ENCODE results near the gene RBM14. TPM values are rescaled to one million over a fixed set of nuclear protein-coding genes. Genes with fewer than 3 reads are reported as not detected.

The RBM14 gene
- total RNA-seq, 2 experiments from 2014 or later, result 239 to 250 TPM

DNA sequence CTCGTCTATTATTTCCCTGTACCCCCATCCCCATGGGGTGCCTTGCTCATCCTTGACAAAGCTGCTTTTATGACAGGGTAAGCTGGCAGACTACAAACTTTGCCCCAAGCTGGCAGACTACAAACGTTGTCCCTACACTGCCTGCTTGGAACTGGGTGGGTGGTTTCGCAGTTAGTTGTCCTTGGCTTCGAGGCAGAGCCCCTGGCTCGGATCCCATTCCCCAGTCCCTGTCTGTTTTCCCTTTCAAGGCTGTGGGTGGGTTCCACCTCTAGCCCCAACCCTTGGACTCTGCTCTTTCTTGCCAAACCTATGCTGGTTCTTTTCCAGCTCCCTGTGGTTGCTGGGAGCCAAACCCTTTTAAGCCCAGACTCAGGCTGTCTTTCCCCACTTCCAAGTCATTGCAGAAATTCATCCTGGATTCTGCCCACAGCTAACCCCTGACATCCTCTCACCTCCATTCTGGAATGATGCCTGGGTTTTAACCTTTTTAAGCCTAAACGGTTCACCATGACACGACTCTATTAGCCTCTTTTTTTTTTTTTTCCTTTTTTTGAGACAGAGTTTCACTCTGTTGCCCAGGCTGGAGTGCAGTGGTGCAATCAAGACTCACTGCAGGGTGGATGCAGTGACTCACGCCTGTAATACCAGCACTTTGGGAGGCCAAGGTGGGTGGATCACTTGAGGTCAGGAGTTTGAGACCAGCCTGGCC, 9.2 kb upstream of the RBM14 start:
- Histone ChIP-seq H3K4me1 (ENCODE audit: insufficient read depth, low read length) (no peaks in the 10 kb centered on the region), H3K36me3 (ENCODE audit: insufficient read depth, low read length) (peaks cover 29% of the 10 kb centered on the region), H3K27ac (ENCODE audit: low read depth in 1 of 2, low read length in 2 of 2) (no peak overlapping the region), H3K9me3 (ENCODE audit: control insufficient read depth in 1 of 2, insufficient read depth in 1 of 2, low read length in 2 of 2) (no peaks in the 10 kb centered on the region), H3K4me3 (ENCODE audit: low read length) (no peak overlapping the region), H3K27me3 (ENCODE audit: control insufficient read depth in 1 of 2, insufficient read depth in 2 of 2, low read length in 2 of 2) (no peaks in the 10 kb centered on the region)
- POLR2A ChIA-PET, result interaction anchor here (0.6 to 1.2 kb wide), 2 partner anchors 9 to 70 kb away, joined by 3 read pairs; partner anchors contain the start of gene RBM14
- ATAC-seq (ENCODE audit: poor library complexity) (no peak), DNase-seq (no peak)
- Mint-ChIP-seq H3K9me3 (no peaks in the 10 kb centered on the region), H3K4me1 (ENCODE audit: low read depth) (peaks cover 13% of the 10 kb centered on the region), H3K27ac (no peak overlapping the region), H3K27me3 (no peaks in the 10 kb centered on the region), H3K4me3 (no peak overlapping the region), H3K36me3 (ENCODE audit: low read depth) (peaks cover 7% of the 10 kb centered on the region)
- CTCF ChIA-PET, result interaction anchor here (1.8 kb wide), 1 partner anchor 11 kb away, joined by 4 read pairs; no protein-coding TSS in a partner anchor
- TF ChIP-seq, protein P1, sequence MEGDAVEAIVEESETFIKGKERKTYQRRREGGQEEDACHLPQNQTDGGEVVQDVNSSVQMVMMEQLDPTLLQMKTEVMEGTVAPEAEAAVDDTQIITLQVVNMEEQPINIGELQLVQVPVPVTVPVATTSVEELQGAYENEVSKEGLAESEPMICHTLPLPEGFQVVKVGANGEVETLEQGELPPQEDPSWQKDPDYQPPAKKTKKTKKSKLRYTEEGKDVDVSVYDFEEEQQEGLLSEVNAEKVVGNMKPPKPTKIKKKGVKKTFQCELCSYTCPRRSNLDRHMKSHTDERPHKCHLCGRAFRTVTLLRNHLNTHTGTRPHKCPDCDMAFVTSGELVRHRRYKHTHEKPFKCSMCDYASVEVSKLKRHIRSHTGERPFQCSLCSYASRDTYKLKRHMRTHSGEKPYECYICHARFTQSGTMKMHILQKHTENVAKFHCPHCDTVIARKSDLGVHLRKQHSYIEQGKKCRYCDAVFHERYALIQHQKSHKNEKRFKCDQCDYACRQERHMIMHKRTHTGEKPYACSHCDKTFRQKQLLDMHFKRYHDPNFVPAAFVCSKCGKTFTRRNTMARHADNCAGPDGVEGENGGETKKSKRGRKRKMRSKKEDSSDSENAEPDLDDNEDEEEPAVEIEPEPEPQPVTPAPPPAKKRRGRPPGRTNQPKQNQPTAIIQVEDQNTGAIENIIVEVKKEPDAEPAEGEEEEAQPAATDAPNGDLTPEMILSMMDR (IDR thresholded peaks at IDR 0.05), result no peak
- intact Hi-C loops (cut with DNase I, micrococcal nuclease), result no loop called here

DNA sequence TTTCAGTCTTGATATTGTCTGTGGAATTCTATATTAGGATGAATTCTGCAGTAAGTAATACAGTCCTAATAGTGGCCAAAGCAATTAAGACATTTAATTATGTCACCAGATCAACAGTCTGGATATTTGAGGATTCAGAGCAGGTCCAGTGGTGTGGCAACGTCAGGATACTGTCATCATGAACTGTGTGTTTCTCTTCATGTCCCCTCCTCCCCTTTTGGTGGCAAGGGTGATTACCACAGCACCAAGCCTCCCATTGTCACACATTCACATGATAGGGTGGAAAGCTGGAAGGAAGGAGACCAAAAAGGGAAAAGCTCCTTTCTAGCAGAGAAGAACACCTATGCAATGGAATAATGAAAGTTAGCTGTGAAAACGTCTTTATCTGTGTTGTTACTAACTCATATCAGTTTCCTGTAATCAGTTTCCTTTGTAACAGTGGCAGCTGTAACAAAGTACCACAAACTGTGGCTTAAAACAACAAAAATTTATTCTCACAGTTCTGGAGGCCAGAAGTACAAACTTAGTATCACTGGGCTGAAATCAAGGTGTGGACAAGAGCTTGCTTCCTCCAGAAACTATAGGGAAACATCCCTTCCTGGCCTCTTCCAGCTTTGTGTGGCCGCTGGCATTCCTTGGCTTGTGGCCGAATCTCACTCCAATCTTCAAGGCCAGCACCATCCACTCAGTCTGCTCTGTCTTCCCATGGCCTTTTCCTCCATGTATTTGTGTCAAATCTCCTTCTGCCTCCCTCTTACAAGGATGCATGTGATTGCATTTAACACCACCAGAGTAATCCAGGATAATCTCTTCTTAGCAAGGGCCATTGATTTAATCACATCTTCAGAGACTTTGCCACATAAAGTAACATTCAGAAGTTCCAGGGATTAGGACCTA, 6.5 kb upstream of the RBM14 start:
- ATAC-seq (ENCODE audit: poor library complexity), result no peak
- H3K27me3 Mint-ChIP-seq, result no peaks in the 10 kb centered on the region
- no peaks in the 10 kb centered on the region for H3K4me1 ChIP-seq (ENCODE audit: insufficient read depth, low read length)
- no peaks in the 10 kb centered on the region for H3K27me3 ChIP-seq (ENCODE audit: control insufficient read depth in 1 of 2, insufficient read depth in 2 of 2, low read length in 2 of 2)
- intact Hi-C loops (cut with DNase I, micrococcal nuclease), result no loop called here
- H3K36me3 Mint-ChIP-seq (ENCODE audit: low read depth), result peaks cover 2% of the 10 kb centered on the region
- no peak overlapping the region for H3K4me3 Mint-ChIP-seq
- ChIA-PET POLR2A (interaction anchor here (0.9 to 1.3 kb wide), 4 partner anchors 9 to 68 kb away, joined by 3 to 5 read pairs (median 4); partner anchors contain the start of genes RBM4 and RBM4B), CTCF (interaction anchor here (1.0 kb wide), 1 partner anchor 18 kb away, joined by 3 read pairs; the partner anchor contains the start of genes CCDC87 and CCS)
- peaks cover 14% of the 10 kb centered on the region for H3K36me3 ChIP-seq (ENCODE audit: insufficient read depth, low read length)
- no peaks in the 10 kb centered on the region for H3K9me3 ChIP-seq (ENCODE audit: control insufficient read depth in 1 of 2, insufficient read depth in 1 of 2, low read length in 2 of 2)
- peaks cover 13% of the 10 kb centered on the region for H3K4me1 Mint-ChIP-seq (ENCODE audit: low read depth)
- no peak overlapping the region for H3K27ac ChIP-seq (ENCODE audit: low read depth in 1 of 2, low read length in 2 of 2)
- H3K4me3 ChIP-seq (ENCODE audit: low read length), result no peak overlapping the region
- peak overlapping the region; percentile 43 for H3K27ac Mint-ChIP-seq
- TF ChIP-seq, protein P1 (IDR thresholded peaks at IDR 0.05), result no peak
- DNase-seq, result no peak
- no peaks in the 10 kb centered on the region for H3K9me3 Mint-ChIP-seq

DNA sequence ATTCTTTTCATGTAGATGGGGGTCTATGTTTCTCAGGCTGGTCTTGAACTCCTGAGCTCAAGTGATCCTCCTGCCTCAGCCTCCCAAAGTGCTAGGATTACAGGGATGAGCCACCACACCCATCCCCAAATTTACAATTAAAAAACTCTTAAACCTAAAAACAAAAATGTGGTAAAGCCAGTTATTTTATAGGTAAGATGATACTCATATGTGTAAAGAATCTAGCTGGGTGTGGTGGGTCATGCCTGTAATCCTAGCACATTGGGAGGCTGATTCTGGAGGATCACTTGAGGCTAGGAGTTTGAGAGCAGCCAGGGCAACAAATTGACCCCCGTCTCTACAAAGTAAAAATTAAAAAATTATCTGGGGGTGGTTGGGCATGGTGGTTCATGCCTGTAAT, 4.0 kb upstream of the RBM14 start:
- ChIA-PET CTCF (no interaction called here), POLR2A (interaction anchor here (1.4 kb wide), 2 partner anchors 20 to 65 kb away, joined by 4 to 5 read pairs; partner anchors contain the start of genes CCDC87 and RBM4B)
- H3K4me3 ChIP-seq (ENCODE audit: low read length), result no peak overlapping the region
- no peaks in the 10 kb centered on the region for H3K36me3 ChIP-seq (ENCODE audit: insufficient read depth, low read length)
- no peaks in the 10 kb centered on the region for H3K9me3 ChIP-seq (ENCODE audit: control insufficient read depth in 1 of 2, insufficient read depth in 1 of 2, low read length in 2 of 2)
- no peak overlapping the region for H3K4me3 Mint-ChIP-seq
- TF ChIP-seq, protein P1 (IDR thresholded peaks at IDR 0.05), result no peak
- no peak for DNase-seq
- no peaks in the 10 kb centered on the region for H3K9me3 Mint-ChIP-seq
- H3K4me1 Mint-ChIP-seq (ENCODE audit: low read depth), result peaks cover 26% of the 10 kb centered on the region
- ATAC-seq (ENCODE audit: poor library complexity), result no peak
- H3K27ac Mint-ChIP-seq, result no peak overlapping the region
- H3K36me3 Mint-ChIP-seq (ENCODE audit: low read depth), result peaks cover 14% of the 10 kb centered on the region
- intact Hi-C loops (cut with DNase I, micrococcal nuclease), result no loop called here
- no peaks in the 10 kb centered on the region for H3K27me3 ChIP-seq (ENCODE audit: control insufficient read depth in 1 of 2, insufficient read depth in 2 of 2, low read length in 2 of 2)
- H3K27me3 Mint-ChIP-seq, result no peaks in the 10 kb centered on the region
- peaks cover 10% of the 10 kb centered on the region for H3K4me1 ChIP-seq (ENCODE audit: insufficient read depth, low read length)
- no peak overlapping the region for H3K27ac ChIP-seq (ENCODE audit: low read depth in 1 of 2, low read length in 2 of 2)

Data from CD4-positive, alpha-beta T cell (primary cell).